Stimulated activated CD4-positive, alpha-beta T cell treated with anti-CD3 and anti-CD28 coated beads, Interleukin-12 subunit alpha, Interleukin-12 subunit beta, amount 100 ng/mL, for 24 hours (primary cell): ENCODE results near the gene CLDN7.
"Not testable (repeated sequence)": the region's sequence is repeated elsewhere in the genome, so short reads cannot be mapped to it uniquely, and the experiment has no call there.

Source experiments
- DNase-seq, 2 experiments: peaks; one replicate each; pipeline ENCODE4 v3.0.0-alpha.2; 2020; ENCODE audit warnings: low read depth in 2 of 2

The CLDN7 gene

DNA sequence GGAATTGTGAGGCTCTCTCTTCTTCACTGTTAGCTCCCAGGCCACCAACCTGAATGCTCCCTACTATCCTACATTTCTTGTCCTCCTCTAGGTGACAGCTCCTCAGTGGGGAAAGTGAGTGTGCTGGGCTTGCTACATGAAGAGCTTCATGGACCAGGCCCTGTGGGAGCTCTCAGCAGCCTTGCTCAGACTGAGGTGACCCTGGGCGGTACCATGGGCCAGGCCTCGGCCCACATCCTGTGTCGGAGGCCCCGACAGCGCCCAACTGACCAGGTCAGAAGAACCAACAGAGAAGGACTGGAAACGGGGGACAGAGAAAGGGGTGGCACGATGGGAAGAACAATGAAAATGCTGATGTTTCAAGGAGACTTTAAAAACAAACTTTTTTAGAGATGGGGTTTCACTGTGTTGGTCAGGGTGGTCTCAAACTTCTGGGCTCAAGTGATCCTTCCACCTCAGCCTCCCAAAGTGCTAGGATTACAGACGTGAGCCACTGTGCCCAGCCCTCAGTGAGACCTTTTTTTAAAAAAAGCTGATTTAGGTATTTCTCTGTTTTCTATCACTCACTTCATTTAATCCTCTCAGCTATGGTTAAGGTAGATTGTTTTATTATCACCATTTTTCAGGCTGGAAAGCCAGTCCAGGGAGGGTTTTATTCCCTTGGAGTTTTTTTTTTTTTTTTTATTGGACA lies 5.4 kb downstream of the CLDN7 start:
- DNase-seq = no peak

DNA sequence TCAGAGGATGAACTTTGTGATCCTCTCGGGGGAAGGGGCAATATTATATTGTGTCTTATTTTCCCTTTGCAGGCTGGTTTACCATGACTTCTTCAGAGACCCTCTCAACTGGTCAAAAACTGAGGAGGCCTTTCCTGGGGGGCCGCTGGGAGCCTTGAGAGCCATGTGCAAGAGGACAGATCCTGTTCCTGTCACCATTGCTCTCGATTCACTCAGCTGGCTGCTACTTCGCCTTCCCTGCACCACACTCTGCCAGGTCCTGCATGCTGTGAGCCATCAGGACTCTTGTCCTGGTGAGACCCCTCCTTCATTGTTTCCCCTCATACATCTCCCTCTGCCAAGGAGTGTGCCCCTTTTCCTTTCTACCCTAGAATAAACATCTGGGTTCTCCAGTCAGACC lies 7.8 kb downstream of the CLDN7 start:
- DNase-seq = no peak

DNA sequence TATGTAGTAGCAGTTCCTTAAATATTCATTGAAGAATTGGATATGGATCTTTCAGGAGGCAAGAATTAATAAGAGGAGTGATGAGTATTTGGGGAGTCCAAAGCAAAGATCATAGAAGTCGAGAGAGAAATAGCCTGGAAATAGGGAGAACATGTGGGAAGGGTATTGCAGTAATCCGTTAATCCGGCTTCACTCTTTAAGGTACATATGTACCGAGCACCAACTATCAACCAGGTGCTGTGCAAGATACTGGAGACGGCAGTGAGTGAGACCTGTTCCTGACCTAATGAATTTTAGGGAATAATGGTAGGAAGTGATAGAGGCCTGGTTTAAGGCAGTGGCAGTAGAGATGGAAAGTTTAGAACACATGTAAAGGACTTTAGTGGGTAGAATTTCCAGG lies 9.2 kb downstream of the CLDN7 start:
- DNase-seq = no peak

DNA sequence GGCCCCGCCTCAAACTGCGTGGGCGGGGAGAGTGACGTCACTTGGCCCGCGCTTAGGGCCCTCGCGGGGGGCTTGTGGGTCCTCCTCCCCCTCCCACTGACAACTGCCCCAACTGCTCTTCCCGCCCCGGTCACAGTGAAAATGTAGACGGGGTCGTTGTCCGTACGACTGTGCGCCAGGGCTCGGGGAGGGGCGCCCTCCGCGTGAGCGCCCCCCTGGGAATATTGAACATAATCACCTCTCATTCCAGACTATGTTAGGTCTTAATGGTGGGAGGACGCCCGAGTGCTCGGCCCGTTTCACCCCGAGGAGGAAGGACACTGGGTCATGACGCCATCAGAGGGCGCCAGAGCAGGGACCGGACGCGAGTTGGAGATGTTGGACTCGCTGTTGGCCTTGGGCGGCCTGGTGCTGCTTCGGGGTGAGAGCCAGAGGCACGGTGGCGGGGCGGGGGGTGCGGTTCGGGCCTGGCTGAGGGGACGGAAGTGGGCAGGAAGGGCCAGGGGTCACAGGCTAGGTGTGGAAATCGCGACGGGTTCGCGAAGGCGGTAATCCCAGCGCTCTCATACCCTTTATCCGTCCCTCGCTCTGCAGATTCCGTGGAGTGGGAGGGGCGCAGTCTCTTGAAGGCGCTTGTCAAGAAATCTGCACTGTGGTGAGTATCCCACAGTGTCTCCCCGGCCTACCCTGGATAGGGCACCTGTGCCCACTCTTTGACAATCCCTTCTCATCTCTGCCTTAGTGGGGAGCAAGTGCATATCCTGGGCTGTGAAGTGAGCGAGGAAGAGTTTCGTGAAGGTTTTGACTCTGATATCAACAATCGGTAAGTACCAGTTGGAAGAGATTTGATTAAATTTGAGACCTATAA lies 9.9 kb downstream of the CLDN7 start, which contains the start of gene ELP5:
Gene ELP5 (plus strand): TSS at position 40 of the 868 bp plus-strand sequence. CDS start 336 bp downstream, at position 376.
- peak; percentile 70 to 88 for DNase-seq

DNA sequence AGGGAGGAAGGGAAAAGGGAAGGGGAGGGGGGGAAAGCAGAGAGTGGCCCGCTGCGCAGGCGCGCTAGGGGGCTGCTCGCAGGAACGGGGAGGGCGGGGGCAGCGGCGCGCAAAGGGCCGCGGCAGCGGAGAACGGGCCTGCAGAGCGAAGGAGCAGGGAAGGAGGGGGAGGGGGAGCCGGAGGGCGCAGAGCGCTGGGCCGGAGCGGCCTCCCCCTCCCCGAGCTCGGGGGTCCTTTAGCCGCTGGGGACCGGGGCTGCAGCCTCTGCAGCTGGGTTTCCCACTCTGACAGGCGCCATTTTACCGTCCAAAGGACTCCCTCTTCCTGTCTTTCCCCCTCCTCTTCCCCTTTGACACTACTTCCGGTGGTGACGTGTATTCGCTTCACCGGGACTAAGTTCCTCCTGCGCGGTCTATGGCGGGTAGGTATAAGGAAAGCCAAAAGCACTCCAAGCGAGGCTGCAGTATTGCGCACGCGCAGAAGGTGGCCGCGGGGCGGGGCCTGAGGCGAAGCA lies 10.6 kb downstream of the CLDN7 start, which contains the start of gene CTDNEP1:
Gene CTDNEP1 (minus strand): TSS at position 74 of the 515 bp plus-strand sequence. CDS start 438 bp downstream, outside the sequence.
- peak; percentile 97 for DNase-seq

DNA sequence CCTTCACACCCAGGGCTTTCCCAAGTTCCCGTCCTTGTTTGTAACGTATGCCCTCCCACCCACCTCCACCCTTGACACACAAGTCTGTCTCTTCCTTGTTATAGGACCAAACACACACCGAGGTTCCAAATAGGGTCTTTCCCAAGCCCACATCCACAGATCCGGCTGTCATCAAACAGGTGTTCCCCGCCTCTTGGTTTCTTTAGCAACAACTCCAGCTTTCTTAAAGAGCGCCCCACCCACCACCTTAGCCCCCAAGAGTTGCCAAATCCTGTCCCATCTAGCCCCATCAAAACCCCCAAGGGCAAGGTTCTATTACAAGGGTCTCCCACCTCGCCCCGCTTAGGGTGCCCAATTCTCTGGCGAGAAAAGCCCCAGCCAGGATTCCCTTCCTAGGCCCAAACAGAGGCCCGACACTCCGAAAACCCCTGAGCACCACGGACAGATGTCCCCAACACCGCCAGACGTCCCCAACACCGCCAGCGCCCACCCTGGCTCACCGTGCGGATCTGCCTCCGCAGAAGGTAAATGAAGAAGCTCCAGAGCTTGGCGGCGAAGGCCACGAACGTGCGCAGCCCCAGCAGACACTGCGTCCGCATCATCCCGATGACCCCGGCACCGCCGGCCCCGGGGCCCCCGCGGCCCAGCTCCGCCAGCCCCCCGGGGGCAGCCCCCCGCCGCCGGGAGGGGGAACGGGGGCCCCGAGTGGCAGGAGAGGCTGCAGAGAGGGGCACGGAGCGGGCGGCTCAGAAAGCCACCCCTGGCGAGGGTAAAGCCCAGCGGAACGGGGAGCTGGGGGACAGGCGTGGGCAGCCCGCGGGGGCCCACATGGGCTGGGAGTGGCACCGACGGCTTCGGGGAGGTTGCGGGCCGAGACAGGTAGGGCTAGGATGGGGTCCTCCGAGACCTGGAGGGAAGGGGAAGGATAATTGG lies 11.3 kb downstream of the CLDN7 start:
- DNase-seq = no peak

DNA sequence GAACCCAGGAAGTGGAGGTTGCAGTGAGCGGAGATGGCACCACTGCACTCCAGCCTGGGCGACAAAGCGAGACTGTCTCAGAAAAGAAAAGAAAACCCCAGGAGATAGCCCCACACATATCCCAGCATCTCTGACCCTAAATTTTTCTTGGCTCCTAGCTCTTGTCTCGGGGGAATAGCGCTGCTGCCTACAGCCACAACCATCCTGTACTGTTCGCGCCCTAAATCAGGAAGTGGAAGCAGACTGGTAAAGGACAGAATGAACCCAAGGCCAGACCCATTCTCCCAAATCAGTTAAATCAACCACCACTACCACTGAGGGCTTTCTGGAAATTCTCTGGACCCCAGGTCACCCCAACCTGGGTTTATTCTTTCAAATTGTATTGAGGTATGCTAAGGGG lies 12.4 kb downstream of the CLDN7 start:
- DNase-seq = no peak

DNA sequence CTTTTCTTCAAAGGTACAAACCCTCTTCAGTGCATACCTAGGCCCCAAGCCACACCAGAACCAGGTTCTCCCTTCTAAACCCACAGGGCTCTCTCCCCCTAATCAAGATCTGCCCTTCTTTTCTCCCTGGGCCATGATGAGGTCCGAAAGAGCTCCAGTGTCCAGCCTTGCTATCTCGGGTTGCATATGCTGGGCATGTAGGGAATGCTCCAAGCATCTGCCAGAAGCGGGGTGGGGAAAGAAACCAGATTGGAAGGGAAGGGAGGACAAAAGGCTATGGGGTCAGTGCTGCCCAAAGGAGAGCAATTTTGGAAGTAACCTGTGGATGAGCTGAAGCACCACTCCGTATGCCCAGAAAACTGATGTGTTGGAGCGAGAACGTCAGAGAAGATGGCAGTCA lies 13.1 kb downstream of the CLDN7 start:
- no peak for DNase-seq

DNA sequence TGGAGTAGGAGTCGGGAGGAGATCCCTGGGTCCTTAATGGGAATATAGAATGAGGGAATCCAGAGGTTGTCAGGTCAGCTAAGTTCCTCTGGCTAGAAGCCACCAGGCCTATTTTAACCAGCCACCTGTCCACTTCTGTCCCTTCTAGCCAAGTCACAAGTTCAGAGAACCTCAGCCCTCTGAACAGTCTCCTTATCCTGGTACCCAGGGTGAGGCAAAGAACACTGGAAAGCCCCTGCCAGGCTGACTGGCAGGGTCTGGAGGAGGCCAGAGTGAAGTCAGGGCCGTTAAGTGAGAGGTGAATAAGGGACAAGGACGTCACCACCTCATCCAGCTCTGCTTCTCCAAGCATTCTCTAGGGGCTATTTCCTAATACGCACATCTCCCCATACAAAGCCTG lies 13.5 kb downstream of the CLDN7 start:
- DNase-seq = no peak

DNA sequence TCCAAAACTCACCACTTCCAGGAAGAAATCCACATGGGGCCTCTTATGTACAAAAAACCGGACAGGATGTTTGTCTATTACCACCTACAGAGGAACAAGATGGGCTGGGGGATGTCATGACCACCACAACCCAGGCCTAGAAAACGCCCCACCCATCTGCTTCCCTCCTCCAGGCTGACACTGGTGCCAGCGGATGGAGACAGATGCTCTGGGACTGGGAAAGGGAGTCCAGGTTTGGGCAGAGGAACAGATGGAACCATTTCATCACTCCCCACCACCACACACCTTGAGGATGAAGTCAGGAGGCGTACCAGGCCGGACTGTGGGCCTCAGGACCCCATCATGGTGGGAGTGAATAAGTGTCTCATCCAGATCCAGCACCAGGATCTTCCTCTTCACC lies 15.5 kb downstream of the CLDN7 start:
- no peak for DNase-seq

DNA sequence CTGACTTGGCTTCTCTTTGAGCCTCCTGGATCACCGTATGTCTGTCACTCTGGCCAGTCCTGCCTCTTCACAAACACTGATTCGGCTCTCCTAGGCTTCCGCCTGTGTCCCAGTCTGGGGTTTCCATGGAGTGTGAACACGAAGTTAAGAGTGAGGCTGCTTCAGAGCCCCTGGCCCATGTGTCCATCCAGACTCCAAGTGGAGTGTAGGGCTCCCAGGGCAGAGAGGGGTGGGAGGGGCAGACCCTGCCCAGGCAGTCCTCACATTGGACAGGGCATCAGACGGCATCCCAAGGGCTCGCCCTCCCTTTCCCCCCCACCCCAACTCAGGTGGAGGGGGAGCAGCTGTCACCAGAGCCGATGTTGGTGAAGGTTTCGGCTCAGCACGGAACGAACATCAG lies 18.4 kb downstream of the CLDN7 start:
- DNase-seq = not testable (repeated sequence)

DNA sequence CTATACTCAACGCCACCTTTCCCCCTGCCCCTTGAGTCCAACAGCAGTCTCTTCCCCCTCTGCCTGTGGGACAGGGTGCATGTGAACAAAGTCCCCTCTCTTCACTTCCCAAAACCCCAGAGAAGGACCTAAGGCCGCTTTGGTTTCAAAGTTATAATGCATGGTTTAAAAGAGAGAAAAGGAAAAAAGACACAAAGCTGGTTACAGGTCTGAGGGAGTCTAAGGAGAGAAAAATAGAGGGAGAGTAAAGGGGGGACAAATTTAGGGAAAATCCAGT lies 18.9 kb downstream of the CLDN7 start:
- DNase-seq = no peak

DNA sequence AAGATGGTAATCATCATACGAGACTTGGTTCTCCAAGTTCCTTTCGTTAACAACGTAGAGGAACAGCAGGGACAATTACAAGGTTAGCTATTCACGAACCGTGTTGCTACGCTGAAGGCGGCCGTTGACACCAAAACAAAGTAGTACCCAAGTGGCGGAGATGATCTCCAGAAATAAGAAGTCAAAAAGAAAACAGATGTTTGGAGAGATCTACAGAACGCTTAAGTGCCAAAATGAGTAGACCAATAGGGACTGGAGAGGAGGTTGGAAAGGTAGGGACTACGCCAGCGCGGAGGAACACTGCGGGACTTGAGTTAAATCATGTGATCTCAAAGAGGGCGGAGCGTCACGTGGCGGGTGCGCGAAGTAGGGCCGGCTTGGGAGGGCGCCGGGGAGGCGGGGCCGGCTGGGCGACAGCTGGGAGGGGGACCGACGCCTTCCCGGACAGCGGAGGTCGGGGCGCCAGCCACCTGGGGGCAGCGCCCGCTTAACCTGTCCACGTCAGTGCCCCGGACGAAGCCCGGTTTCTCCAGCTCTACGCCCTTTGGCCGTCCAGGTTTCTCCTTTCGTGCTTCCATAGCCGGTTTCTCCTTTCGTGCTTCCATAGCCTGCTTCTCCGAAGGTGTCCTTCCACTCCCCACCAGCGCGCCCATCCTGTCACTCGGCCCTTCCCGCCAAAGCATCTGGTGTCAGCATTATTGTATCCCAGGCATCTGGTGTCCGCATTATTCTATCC lies 19.4 kb downstream of the CLDN7 start:
- peak; percentile 81 to 89 for DNase-seq

DNA sequence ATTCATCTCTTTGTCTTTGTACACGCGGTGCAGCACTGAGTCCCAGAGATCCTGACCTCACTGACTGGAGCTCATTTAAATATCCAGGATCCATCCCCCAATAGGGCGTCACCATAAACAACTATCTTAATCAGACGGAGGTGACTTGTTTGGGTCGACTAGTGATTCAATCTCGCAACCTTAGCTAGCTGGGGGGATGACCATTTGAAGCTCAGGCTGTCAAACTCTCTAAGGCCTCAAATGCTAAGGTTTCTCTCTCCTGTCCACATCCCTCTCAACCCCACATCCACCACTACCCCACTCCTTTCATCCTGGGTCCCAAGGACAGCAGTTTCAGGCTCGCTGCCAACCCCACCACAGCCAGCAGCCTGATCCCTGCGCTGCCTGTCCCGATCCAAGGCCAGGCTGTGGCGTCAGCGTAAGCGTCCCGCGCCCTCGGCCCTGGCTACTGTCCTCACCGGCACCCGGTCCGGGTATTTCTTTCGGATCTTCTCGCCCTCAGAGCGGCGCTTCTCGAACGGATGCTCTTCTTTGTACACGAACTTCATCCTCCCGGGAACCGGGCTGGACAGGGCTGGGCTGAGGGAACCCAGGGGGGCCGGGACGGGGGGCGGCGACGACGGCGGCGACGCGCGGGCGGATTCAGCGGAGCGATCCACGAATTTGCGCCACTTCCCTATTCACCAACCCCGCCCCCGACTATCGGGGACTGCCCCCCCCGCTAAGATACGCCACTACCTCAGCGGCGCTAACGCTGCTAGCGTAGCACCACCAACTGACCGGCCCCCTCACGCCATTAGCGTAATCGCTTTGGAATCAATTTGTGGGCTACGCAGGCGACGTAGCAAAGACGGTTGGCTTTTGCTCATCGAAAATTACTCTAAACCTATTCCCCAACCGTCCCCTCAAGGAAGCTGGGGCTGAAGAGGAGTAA lies 20.2 kb downstream of the CLDN7 start, which contains the start of gene GABARAP:
Gene GABARAP (minus strand): TSS at position 667 of the 934 bp plus-strand sequence. CDS start 119 bp downstream, at position 548.
- peak; percentile 83 to 90 for DNase-seq

DNA sequence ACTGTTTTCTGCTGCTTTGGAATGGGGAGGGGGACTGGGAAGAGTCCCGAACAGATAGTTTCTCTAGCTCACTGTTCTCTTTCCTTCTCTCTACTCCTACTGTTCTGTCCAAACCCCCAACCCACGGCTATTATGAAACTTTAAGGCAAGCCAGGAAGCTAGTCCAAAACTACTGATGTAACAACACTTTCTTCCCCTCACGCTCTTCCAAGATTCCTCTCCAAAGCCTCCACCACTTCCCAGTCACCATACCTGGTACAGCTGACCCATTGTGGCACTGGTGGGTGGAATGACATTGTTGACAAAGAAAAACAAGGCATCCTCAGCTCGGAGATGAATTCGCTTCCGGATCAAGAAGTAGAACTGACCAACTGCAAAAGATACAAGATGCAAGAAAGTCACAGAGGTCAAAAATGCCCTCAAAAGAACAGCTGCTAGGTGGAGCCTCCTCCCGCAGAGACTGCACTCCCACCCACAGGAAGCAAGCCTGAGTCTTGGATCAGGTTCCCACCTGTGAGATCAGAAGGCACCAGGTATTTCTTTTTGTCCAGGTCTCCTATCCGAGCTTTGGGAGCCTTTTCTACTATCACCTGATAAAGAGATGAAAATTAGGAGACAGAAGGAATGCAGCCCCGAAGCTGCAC lies 21.1 kb downstream of the CLDN7 start:
- DNase-seq = no peak

DNA sequence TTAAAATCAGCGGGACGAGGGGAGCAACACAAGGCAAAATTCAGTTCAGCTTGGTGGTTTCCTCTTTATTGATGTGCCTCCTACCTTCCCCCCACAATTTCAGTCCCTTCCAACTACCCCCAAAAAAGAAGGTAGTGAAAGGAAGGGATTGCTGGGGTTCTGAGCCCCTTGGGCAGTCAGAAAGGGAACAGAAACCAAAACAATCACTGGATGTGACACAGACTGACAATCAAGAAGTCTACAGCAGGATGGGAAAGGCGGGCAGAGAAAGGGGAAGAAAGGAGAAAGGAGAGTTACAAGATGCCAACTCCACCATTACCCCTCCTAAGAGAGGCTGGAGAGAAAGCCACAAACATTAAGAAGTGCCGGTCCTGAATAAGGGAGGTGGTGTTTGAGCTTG lies 21.9 kb downstream of the CLDN7 start:
- no peak for DNase-seq

DNA sequence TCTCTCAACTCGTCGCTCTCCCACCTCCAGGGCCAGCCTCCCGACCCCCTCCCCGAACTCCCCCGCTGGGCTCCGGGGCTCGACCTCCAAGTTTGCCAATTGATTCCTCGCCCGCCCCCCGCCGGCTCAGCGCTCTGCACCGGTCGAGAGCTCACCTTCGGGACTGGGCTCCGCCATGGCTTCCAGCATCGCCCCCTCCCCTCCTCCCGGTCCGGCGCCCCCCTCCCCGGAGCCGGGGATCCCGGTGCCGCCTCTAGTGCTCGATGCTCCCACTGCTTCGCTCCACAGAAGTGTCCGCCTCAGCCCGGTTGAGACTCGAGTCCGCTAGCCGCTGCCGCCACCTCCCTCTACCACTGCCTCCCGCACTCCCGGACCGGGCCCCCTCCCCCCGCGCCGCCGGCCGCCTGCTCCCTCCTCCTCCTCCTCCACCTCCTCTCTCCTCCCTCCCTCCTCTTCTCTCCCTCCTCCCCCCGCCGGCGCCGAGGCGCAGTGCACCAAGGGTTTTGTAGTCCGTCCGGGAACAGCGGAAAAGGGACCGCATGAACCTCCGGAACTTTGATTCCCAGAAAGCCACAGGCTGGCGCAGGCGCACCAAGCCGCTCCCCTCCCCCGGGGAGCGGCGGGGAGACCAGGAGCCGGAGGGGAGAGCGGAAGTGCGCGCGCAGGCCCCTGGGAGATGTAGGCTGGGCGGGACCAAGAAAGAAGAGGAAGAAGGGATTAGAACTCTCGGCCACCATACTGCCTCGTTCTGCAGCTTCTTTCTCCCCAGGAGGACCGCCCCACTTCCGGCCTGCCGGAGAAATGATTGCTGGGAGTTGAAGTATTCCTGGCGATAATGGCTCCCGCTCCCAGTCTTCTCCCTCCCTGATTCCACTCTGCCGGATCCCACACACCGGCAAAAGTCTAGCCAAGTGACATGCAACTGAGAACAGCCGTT lies 22.9 kb downstream of the CLDN7 start, which contains the start of gene PHF23:
Gene PHF23 (minus strand): TSS at position 367 of the 937 bp plus-strand sequence. CDS start 178 bp downstream, at position 189.
- DNase-seq = peak; percentile 96 to 97
